ENCODE results near the gene MYLK4.

Gene MYLK4

DNA sequence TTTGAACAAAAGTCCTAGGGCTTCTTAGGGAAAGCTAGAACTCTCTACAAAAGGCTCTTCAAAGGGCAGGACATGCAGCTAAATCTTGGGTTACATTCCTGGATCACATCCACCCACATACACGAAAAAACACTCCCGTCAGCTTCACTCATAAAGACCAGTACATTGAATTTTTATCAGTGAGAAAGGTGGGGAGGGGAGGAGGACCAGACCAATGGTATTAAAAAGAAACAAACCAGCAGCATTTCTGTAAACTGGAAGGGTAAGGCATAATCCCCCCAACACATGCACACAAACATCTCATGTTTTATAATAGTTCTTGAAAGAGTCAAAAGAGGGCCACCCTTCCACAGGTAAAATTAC is 31.6 kb downstream of the MYLK4 start:
- Histone ChIP-seq H3K27me3 (ENCODE audit: insufficient read depth, low read depth) (no peaks in the 10 kb centered on the region), H3K79me2 (ENCODE audit: insufficient read depth, low read depth) (no peaks in the 10 kb centered on the region), H3K4me3 (IDR thresholded peaks at IDR 0.05; ENCODE audit: insufficient read depth, low read depth, low read length) (no peak overlapping the region), H2AFZ (ENCODE audit: low read depth) (no peak overlapping the region), H3K4me2 (no peak overlapping the region), H4K20me1 (ENCODE audit: insufficient read depth) (no peaks in the 10 kb centered on the region), H3K4me1 (ENCODE audit: low read depth, poor library complexity, severe bottlenecking) (no peaks in the 10 kb centered on the region), H3K36me3 (ENCODE audit: insufficient read depth) (no peaks in the 10 kb centered on the region), H3K9ac (no peak overlapping the region), H3K27ac (no peak overlapping the region)
- TF ChIP-seq, protein P1, sequence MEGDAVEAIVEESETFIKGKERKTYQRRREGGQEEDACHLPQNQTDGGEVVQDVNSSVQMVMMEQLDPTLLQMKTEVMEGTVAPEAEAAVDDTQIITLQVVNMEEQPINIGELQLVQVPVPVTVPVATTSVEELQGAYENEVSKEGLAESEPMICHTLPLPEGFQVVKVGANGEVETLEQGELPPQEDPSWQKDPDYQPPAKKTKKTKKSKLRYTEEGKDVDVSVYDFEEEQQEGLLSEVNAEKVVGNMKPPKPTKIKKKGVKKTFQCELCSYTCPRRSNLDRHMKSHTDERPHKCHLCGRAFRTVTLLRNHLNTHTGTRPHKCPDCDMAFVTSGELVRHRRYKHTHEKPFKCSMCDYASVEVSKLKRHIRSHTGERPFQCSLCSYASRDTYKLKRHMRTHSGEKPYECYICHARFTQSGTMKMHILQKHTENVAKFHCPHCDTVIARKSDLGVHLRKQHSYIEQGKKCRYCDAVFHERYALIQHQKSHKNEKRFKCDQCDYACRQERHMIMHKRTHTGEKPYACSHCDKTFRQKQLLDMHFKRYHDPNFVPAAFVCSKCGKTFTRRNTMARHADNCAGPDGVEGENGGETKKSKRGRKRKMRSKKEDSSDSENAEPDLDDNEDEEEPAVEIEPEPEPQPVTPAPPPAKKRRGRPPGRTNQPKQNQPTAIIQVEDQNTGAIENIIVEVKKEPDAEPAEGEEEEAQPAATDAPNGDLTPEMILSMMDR (conservative IDR thresholded peaks at IDR 0.05; ENCODE audit: low read depth, low read length): no peak

DNA sequence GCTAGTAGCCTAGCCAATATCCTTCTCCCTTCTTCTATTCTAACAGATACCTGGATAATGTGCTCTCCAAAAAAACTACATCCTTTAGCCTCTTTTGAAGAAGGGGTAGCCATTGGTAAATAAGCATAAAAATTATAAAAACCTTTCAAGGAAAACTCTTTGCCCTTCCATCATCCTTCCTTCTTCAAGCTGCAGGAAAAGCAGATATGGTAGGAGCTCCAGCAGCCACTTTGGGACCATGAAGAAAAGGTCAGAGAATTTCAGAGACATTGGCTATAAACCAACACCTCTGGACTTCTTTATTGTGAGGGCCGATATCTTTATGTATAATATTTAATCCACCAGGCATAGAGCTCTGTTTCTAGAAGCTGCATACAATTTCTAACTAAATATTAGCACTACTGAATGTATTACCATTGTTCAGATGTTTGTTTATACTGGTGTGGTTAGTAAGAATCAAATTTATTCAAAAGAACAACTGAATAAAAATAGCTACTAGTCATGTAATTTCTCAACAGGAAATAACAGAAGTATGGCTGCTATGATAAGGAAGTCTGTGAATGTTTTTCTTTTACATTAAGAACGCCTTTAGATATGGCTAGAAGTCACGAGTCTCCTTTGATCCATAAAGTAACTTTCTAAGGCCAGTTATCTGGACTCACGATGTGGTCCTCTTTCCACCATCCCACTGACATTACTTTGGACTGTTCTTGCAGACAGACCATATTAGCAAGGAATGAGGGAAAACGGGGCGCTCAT is 32.2 kb downstream of the MYLK4 start:
- TF ChIP-seq, protein P1 (conservative IDR thresholded peaks at IDR 0.05; ENCODE audit: low read depth, low read length): no peak
- Histone ChIP-seq H3K4me3 (IDR thresholded peaks at IDR 0.05; ENCODE audit: insufficient read depth, low read depth, low read length) (no peak overlapping the region), H2AFZ (ENCODE audit: low read depth) (no peak overlapping the region), H3K36me3 (ENCODE audit: insufficient read depth) (no peaks in the 10 kb centered on the region), H3K9ac (no peak overlapping the region), H3K79me2 (ENCODE audit: insufficient read depth, low read depth) (no peaks in the 10 kb centered on the region), H4K20me1 (ENCODE audit: insufficient read depth) (no peaks in the 10 kb centered on the region), H3K27ac (no peak overlapping the region), H3K4me2 (no peak overlapping the region), H3K27me3 (ENCODE audit: insufficient read depth, low read depth) (no peaks in the 10 kb centered on the region), H3K4me1 (ENCODE audit: low read depth, poor library complexity, severe bottlenecking) (no peaks in the 10 kb centered on the region)

DNA sequence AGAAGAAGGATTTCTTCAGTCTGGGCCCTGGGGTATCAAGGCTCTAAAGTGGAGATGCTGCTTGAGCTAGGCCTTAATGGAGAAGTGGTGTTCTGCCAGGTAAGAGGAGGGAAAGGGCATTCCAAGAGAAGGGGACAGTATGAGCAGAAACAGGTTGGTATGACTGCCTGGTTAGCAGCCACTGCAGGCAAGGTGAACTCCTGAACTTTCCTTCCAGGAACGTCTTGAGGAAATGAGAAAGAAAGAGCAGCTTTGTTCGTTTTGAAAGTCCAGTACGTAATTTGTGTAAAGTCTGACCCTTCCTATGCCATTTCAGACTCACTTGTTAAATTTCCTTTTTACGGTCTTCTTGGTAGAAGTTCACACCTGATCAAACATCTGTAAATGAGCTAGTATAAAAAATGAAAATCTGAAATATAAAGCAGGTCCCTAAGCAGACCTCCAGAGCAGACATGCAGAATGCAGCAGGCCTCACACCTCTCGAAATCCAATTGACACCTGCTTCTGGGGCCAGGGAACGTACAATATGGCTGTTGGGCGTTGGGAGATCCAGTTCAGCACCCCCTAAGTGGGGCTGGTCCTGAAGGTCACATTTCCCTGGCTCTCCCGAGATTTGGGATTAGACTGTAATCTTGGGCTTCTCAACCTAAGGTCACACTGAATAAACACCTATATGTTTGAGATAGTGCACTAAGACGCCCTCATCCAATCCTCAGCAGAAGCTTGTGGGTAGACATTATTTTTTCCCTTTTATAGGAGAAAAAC is 33.6 kb downstream of the MYLK4 start:
- no peaks in the 10 kb centered on the region for H3K79me2 ChIP-seq (ENCODE audit: insufficient read depth, low read depth)
- TF ChIP-seq, protein P1 (conservative IDR thresholded peaks at IDR 0.05; ENCODE audit: low read depth, low read length): no peak
- H4K20me1 ChIP-seq (ENCODE audit: insufficient read depth): no peaks in the 10 kb centered on the region

DNA sequence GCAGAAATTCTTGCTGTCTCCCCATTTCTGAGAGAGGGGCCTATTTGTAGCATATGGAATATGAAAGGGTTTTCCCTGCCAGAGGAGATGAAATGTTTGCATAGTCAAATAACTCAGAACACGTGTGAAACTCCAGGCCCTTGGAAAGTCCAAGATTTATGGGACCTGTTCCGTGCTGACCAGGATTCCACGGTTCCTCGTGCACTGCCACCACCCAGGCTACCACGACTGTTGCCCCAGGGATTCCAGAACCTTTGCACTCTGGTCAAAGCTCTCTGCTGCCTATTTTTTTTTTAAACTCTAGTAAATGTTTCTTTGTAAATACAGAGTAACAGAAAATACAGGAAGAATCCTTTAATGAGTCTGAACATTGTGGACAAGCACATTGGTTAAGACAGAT is 35.0 kb downstream of the MYLK4 start:
- H3K27ac ChIP-seq: no peak overlapping the region
- no peak overlapping the region for H2AFZ ChIP-seq (ENCODE audit: low read depth)
- no peak overlapping the region for H3K4me3 ChIP-seq (IDR thresholded peaks at IDR 0.05; ENCODE audit: insufficient read depth, low read depth, low read length)
- H4K20me1 ChIP-seq (ENCODE audit: insufficient read depth): no peaks in the 10 kb centered on the region
- no peaks in the 10 kb centered on the region for H3K4me1 ChIP-seq (ENCODE audit: low read depth, poor library complexity, severe bottlenecking)
- no peak overlapping the region for H3K4me2 ChIP-seq
- TF ChIP-seq, protein P1 (conservative IDR thresholded peaks at IDR 0.05; ENCODE audit: low read depth, low read length): no peak
- H3K9ac ChIP-seq: no peak overlapping the region
- H3K27me3 ChIP-seq (ENCODE audit: insufficient read depth, low read depth): no peaks in the 10 kb centered on the region
- no peaks in the 10 kb centered on the region for H3K79me2 ChIP-seq (ENCODE audit: insufficient read depth, low read depth)
- H3K36me3 ChIP-seq (ENCODE audit: insufficient read depth): no peaks in the 10 kb centered on the region

More for the DNA sequence above, 33.6 kb downstream of the MYLK4 start:
- Histone ChIP-seq H3K27ac (no peak overlapping the region), H3K9ac (no peak overlapping the region), H3K27me3 (ENCODE audit: insufficient read depth, low read depth) (no peaks in the 10 kb centered on the region), H3K4me1 (ENCODE audit: low read depth, poor library complexity, severe bottlenecking) (no peaks in the 10 kb centered on the region), H2AFZ (ENCODE audit: low read depth) (no peak overlapping the region), H3K4me3 (IDR thresholded peaks at IDR 0.05; ENCODE audit: insufficient read depth, low read depth, low read length) (no peak overlapping the region), H3K36me3 (ENCODE audit: insufficient read depth) (no peaks in the 10 kb centered on the region), H3K4me2 (no peak overlapping the region)

Data from KMS-11 (cell line).